HCEC 1CT (cell line): Measurements from ENCODE around the gene ERGIC3.

Experiments
- DNase-seq: peaks from one replicate; pipeline ENCODE4 v3.0.0-alpha.2; 2017

ERGIC3 gene

GRCh38 chr20:35563834-35564233 lies 22.0 kb downstream of the ERGIC3 start:
- no peak for DNase-seq

- DNase-seq: no peak
Observed at GRCh38 chr20:35564905-35565304, 23.0 kb downstream of the ERGIC3 start.

- DNase-seq: no peak
Observed at GRCh38 chr20:35568645-35569044, 26.8 kb downstream of the ERGIC3 start.

GRCh38 chr20:35571555-35571954 lies 29.7 kb downstream of the ERGIC3 start:
- DNase-seq: no peak

- DNase-seq: no peak
Observed at GRCh38 chr20:35572838-35573237, 31.0 kb downstream of the ERGIC3 start.

GRCh38 chr20:35575958-35576357 lies 34.1 kb downstream of the ERGIC3 start:
- DNase-seq: no peak

- DNase-seq: no peak
Observed at GRCh38 chr20:35576816-35577215, 34.9 kb downstream of the ERGIC3 start.

GRCh38 chr20:35578469-35578868 lies 36.6 kb downstream of the ERGIC3 start:
- no peak for DNase-seq

- no peak for DNase-seq
Observed at GRCh38 chr20:35579196-35579595, 37.3 kb downstream of the ERGIC3 start.

GRCh38 chr20:35582131-35582530 lies 40.3 kb downstream of the ERGIC3 start:
- DNase-seq: no peak

GRCh38 chr20:35582741-35583404 lies 41.0 kb downstream of the ERGIC3 start:
- DNase-seq: no peak

GRCh38 chr20:35583636-35584560 lies 42.0 kb downstream of the ERGIC3 start:
- no peak for DNase-seq

GRCh38 chr20:35586751-35587425 lies 45.0 kb downstream of the ERGIC3 start:
- DNase-seq: no peak

- peak; percentile 11 for DNase-seq
Observed at GRCh38 chr20:35587436-35587835, 45.6 kb downstream of the ERGIC3 start.

- no peak for DNase-seq
Observed at GRCh38 chr20:35588397-35588796, 46.5 kb downstream of the ERGIC3 start.

GRCh38 chr20:35592339-35592974 lies 50.6 kb downstream of the ERGIC3 start:
- no peak for DNase-seq

- no peak for DNase-seq
Observed at GRCh38 chr20:35595456-35595855, 53.6 kb downstream of the ERGIC3 start.

- DNase-seq: no peak
Observed at GRCh38 chr20:35595901-35596300, 54.0 kb downstream of the ERGIC3 start.

GRCh38 chr20:35597186-35597585 lies 55.3 kb downstream of the ERGIC3 start:
- no peak for DNase-seq

GRCh38 chr20:35598476-35598875 lies 56.6 kb downstream of the ERGIC3 start:
- DNase-seq: no peak

GRCh38 chr20:35598899-35599775 lies 57.3 kb downstream of the ERGIC3 start:
- no peak for DNase-seq

GRCh38 chr20:35599776-35600120 lies 57.9 kb downstream of the ERGIC3 start:
- no peak for DNase-seq
